BJ (cell line): ENCODE data around the gene CDKL4. TPM values are rescaled to one million over a fixed set of nuclear protein-coding genes. Genes with fewer than 3 reads are reported as not detected.
"Not testable (repeated sequence)": the region's sequence is repeated elsewhere in the genome, so short reads cannot be mapped to it uniquely, and the experiment has no call there.

Source experiments
- CTCF ChIA-PET: fragments of 350-600 bp; formaldehyde crosslinking; extraction: SDS; loops from one replicate; lab custom pipeline; 2021; ENCODE audit warnings: antibody characterized with exemption, inconsistent platforms; lab: Yijun Ruan, JAX
- POLR2A ChIA-PET: fragments of 300-600 bp; sonication (Branson Sonifier 250); formaldehyde crosslinking; extraction: SDS; loops from one replicate; lab custom pipeline; 2021; ENCODE audit warnings: antibody characterized with exemption; lab: Charles Lee
- DNase-seq: peaks from one replicate; pipeline ENCODE4 v3.0.0-alpha.2; 2011; ENCODE audit warnings: low read depth
- H3K27me3 ChIP-seq: 2 replicates; pipeline ENCODE4 v1.6.0; 2011; ENCODE audit warnings: low read length; ENCODE audit not compliant: control insufficient read depth, insufficient read depth
- H3K36me3 ChIP-seq: 2 replicates; pipeline ENCODE4 v1.5.1; 2011; ENCODE audit warnings: low read length; ENCODE audit not compliant: control insufficient read depth, insufficient read depth
- H3K4me3 ChIP-seq: 2 replicates; pipeline ENCODE4 v1.5.1; 2011; ENCODE audit warnings: low read depth, mild to moderate bottlenecking, control low read depth, low read length
- polyA plus RNA-seq: library from polyadenylated mRNA; depleted of rRNA; stranded (reverse); fragments of >200 nt; gene quantifications from 2 replicates; pipeline ENCODE4 v1.2.3, GENCODE V29; 2011
- TF ChIP-seq, protein P1 (sequence below): IDR thresholded peaks from 2 replicates; pipeline ENCODE4 v1.5.1; 2011; ENCODE audit warnings: low read depth, mild to moderate bottlenecking, control low read depth, inconsistent platforms, low read length, moderate library complexity; ENCODE audit not compliant: insufficient read depth

The CDKL4 gene
- polyA plus RNA-seq, 1 experiment, result not detected

- TF ChIP-seq, protein P1, sequence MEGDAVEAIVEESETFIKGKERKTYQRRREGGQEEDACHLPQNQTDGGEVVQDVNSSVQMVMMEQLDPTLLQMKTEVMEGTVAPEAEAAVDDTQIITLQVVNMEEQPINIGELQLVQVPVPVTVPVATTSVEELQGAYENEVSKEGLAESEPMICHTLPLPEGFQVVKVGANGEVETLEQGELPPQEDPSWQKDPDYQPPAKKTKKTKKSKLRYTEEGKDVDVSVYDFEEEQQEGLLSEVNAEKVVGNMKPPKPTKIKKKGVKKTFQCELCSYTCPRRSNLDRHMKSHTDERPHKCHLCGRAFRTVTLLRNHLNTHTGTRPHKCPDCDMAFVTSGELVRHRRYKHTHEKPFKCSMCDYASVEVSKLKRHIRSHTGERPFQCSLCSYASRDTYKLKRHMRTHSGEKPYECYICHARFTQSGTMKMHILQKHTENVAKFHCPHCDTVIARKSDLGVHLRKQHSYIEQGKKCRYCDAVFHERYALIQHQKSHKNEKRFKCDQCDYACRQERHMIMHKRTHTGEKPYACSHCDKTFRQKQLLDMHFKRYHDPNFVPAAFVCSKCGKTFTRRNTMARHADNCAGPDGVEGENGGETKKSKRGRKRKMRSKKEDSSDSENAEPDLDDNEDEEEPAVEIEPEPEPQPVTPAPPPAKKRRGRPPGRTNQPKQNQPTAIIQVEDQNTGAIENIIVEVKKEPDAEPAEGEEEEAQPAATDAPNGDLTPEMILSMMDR, result no peak
- no peak for DNase-seq
- no peaks in the 10 kb centered on the region for H3K36me3 ChIP-seq
- H3K4me3 ChIP-seq, result no peak overlapping the region
- ChIA-PET POLR2A (no interaction called here), CTCF (interaction anchor here (1.5 kb wide), 1 partner anchor 84 kb away, joined by 4 read pairs; no protein-coding TSS in a partner anchor)
- H3K27me3 ChIP-seq, result peaks cover 1% of the 10 kb centered on the region
These were observed 99.4 kb downstream of the CDKL4 start for GRCh38 chr2:39144416-39144815.

DNA sequence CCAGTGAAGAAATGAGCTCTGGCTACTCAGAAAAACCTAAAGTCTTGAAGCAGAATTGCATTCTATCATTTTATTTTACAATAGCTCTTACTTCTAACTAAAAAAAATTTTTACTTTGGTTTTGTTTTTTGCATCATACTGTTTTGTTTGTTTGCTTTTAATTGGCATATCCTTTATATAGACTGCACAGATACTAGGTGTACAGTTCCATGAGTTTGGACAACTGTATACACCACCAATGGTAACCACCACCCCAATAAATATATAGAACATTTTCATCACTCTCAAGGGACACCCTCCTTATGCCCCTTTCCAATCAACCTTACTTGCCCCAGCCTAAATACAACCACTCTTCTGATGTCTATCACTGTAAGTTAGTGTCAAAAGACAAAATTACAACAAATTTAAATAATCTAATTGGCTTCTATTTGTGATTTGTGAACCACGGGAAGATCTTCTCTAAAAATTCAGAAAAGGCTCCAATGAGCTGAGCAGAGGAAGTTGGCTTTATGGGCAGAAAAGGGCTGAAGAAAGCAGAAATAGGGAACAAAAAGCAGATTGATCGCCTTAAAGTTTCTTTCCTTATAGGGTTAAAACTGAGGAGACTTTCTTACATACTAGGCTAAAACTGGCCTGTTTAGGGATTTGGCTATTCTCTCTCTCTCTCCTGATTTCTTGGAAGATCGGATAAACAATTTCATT is 100.7 kb downstream of the CDKL4 start:
- CTCF ChIA-PET, result interaction anchor here (0.5 to 1.9 kb wide), 3 partner anchors 14 to 85 kb away, joined by 3 to 4 read pairs (median 4); no protein-coding TSS in a partner anchor
- H3K36me3 ChIP-seq, result no peaks in the 10 kb centered on the region
- POLR2A ChIA-PET, result no interaction called here
- no peak overlapping the region for H3K4me3 ChIP-seq
- no peak for DNase-seq
- TF ChIP-seq, protein P1, result no peak
- peaks cover 1% of the 10 kb centered on the region for H3K27me3 ChIP-seq

DNA sequence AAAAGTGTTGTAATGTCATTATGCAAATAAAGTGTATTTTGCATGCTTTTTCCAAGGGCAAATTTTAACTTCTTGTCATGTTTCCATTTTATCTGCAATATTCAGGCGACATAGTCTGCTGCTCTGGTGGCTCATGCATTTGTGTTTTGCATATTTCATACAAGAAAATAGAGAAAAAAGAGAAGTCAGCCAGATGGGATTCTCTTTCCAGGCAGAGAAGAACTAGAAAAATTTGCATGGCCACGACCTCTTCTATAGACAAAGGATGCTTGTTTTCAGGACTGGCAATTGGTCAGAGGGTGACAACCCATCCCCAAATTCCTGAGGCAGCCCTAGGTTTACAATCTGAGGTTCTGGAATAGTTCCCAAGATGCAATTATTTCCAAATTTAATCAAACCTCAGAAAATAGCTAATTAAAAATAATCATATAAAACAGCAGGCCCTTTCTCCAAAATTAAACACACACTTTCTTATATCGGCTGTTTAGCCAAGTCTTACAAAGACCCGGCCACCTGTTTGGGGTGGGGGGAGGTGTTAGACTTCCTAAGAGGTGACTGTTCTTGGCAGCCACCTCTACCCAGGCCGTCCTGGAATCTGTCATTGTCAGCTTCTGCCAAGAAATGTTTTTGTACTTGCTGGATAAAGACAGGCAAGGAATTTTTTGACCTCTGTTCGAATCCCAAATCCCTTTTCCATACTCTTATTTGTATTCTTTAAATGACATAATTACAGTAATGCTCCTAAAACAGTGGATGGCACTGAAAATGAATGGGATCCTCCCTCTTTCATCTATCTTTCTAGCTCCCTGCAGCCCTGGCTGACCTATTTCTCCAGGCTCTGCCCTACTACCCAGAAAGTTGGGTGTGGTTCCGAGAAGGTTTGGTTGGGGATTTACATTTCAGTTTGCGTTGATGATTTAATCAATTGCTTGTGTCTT is 102.2 kb downstream of the CDKL4 start:
- peaks cover 1% of the 10 kb centered on the region; the same call in 1 of the 2 replicates for H3K27me3 ChIP-seq
- ChIA-PET POLR2A (no interaction called here), CTCF (interaction anchor here (0.9 to 1.9 kb wide), 2 partner anchors 21 to 86 kb away, joined by 3 to 4 read pairs; no protein-coding TSS in a partner anchor)
- no peak for DNase-seq
- no peaks in the 10 kb centered on the region for H3K36me3 ChIP-seq
- H3K4me3 ChIP-seq, result no peak overlapping the region
- TF ChIP-seq, protein P1, result no peak

DNA sequence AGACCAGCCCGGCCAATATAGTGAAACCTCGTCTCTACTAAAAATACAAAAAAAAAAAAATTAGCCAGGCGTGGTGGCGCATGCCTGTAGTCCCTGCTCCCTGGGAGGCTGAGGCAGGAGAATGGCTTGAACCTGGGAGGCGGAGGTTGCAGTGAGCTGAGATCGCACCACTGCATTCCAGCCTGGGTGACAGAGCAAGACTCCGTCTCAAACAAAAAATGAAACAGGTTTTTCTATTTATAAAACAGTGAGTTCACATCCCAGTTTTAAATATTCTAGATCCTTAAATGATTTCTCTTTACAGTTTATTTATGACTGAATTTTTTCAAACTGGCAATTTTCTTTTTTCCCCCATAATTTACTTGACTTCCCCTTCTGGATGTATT is 102.8 kb downstream of the CDKL4 start:
- H3K4me3 ChIP-seq, POLR2A ChIA-PET, H3K27me3 ChIP-seq, H3K36me3 ChIP-seq, DNase-seq: not testable (repeated sequence)
- CTCF ChIA-PET, result interaction anchor here (1.9 kb wide), 1 partner anchor 87 kb away, joined by 4 read pairs; no protein-coding TSS in a partner anchor

GRCh38 chr2:39140322-39140847 is 103.4 kb downstream of the CDKL4 start:
- DNase-seq, result no peak
- Histone ChIP-seq H3K27me3 (no peaks in the 10 kb centered on the region), H3K36me3 (no peaks in the 10 kb centered on the region), H3K4me3 (no peak overlapping the region)
- CTCF ChIA-PET, result no interaction called here
- TF ChIP-seq, protein P1, result no peak
- POLR2A ChIA-PET, result no interaction called here
